CD4-positive, alpha-beta T cell treated with Interleukin-2 at 100 ng/mL for 4 hours (primary cell): Measurements from ENCODE around the gene BPIFB3.
"Not testable (repeated sequence)": the region's sequence is repeated elsewhere in the genome, so short reads cannot be mapped to it uniquely, and the experiment has no call there.

Experiments used
- DNase-seq: peaks from one replicate; pipeline ENCODE4 v3.0.0-alpha.2; 2020; ENCODE audit warnings: low spot score

Gene BPIFB3

GRCh38 chr20:33122297-33122696, 68.6 kb downstream of the BPIFB3 start:
- DNase-seq = not testable (repeated sequence)
